Measurements from ENCODE around the gene PGRMC1.

Gene PGRMC1

GRCh38 chrX:119231936-119232445 lies 4.1 kb upstream of the PGRMC1 start:
- H3K4me3 ChIP-seq (replicated peaks; ENCODE audit: low read depth, low read length) = no peak overlapping the region
- no peak for DNase-seq (ENCODE audit: low read depth)
- TF ChIP-seq CTCF (IDR thresholded peaks at IDR 0.05; ENCODE audit: low read length, missing control alignments) = no peak

GRCh38 chrX:119235051-119235511 lies 1.0 kb upstream of the PGRMC1 start:
- no peak for DNase-seq (ENCODE audit: low read depth)
- TF ChIP-seq CTCF (IDR thresholded peaks at IDR 0.05; ENCODE audit: low read length, missing control alignments) = no peak
- H3K4me3 ChIP-seq (replicated peaks; ENCODE audit: low read depth, low read length) = no peak overlapping the region

DNA sequence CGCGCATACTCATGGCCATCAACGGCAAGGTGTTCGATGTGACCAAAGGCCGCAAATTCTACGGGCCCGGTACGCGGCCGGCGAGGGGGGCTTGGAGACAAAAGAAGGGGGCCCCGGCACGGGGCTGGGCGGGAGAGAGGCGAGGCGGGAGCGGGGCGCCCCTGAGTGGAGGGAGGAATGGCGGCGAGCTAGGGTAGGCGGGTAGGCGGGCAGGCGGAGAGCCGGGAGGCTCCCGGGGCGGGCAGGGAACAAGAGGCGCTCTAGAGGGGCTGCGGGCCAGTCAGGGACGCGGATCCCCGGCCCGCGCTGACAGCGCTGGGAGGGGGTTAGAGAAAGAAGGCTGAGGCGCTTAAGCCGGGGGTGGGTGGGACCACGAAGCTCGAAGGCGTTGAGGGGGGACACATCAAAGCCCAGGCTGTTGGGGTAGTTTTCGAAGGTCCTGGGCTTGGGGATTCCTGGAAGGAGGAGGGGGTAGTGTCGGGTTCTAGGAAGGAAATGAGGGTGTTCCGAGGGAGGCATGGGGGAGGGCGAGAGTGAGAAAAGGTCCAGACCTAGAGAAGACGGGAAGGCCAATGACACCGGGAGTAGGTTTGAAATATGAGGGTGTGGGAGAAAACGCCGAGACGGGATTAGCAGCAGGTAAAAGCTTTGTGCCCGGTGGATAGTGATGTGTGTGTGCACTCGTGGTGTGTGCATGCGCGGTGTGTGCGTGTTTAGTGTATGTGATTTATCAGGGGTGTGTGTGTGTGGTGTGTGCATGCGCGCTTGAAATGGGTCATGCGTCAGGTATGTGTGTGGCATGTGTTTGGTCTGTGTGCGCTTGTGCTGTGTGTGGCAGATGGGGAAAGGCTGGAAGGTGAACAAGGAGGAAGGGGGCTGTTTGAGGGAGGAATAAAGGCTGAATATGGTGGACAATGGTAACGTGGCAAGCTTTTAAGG lies 807 bp downstream of the PGRMC1 start:
- peak; percentile 50 for DNase-seq (ENCODE audit: low read depth)
- no peak for TF ChIP-seq CTCF (IDR thresholded peaks at IDR 0.05; ENCODE audit: low read length, missing control alignments)
- H3K4me3 ChIP-seq (replicated peaks; ENCODE audit: low read depth, low read length) = peak overlapping the region; percentile 66

- no peak for TF ChIP-seq CTCF (IDR thresholded peaks at IDR 0.05; ENCODE audit: low read length, missing control alignments)
- no peak for DNase-seq (ENCODE audit: low read depth)
- peak overlapping the region; percentile 66 for H3K4me3 ChIP-seq (replicated peaks; ENCODE audit: low read depth, low read length)
Measured at GRCh38 chrX:119237562-119237942, 1.5 kb downstream of the PGRMC1 start.

DNA sequence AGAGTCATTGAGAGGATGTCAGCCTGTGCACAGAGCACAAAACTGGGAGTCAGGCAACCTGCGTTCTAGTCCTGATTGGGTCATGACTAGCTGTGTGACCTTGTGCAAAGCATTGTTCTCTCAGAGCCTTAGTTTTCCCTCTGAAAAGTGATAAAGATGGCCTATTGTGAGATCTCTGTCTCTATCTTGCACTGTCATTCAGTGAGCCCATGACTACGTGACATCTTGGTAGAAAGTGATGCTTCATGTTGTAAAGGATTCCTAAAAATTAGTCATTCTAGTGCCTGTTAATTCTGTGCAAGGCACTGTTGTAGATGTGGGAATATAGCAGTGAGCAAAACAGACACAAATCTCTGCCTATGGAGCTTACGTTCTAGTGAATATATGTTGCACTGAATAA lies 2.5 kb downstream of the PGRMC1 start:
- peak overlapping the region; percentile 66 for H3K4me3 ChIP-seq (replicated peaks; ENCODE audit: low read depth, low read length)
- no peak for TF ChIP-seq CTCF (IDR thresholded peaks at IDR 0.05; ENCODE audit: low read length, missing control alignments)
- no peak for DNase-seq (ENCODE audit: low read depth)

DNA sequence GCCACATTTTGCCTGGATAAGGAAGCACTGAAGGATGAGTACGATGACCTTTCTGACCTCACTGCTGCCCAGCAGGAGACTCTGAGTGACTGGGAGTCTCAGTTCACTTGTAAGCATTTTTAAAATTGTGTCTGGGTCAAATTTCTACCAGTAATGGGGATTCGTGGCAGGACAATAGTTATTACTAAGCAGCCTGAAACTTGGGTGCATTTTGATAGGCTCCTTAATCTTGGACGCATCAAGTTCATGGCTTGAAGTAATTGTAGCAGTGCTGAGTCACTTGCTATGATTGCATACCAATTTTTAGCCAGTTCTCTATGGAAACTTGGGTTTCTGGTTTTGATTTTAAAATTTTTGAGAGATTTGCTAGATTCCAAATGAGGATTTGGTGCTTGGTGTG lies 4.3 kb downstream of the PGRMC1 start:
- H3K4me3 ChIP-seq (replicated peaks; ENCODE audit: low read depth, low read length) = no peak overlapping the region
- TF ChIP-seq CTCF (IDR thresholded peaks at IDR 0.05; ENCODE audit: low read length, missing control alignments) = no peak
- peak; percentile 47 for DNase-seq (ENCODE audit: low read depth)

Measured in fibroblast of pulmonary artery (primary cell).